Superior temporal gyrus (tissue), 1 donor: Measurements from ENCODE around the gene CDHR2.

Experiments used
- DNase-seq: peaks from one replicate; pipeline ENCODE4 v3.0.0-alpha.2; 2016; ENCODE audit errors: extremely low spot score

Gene CDHR2

GRCh38 chr5:176638437-176638836 lies 89.3 kb downstream of the CDHR2 start:
- no peak for DNase-seq

DNA sequence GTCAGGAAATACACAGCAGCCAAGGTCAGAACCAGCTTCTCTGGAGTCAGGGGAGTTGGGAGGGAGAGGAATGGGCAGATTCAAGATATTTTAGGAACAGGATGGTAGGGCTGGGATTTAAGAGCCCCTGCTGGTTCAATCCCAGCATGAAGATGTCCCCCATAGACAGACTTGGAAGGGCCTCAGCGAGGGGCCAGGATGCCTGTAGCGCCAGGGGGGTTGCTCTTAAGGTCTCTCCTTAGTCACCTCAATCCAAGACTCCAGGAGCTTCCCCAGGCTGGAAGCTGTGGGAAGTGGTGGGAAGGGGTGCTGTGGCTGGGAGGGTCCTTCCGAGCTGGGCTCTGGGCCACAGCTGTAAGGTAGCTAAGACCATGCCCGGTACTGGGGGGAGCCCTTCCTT lies 90.1 kb downstream of the CDHR2 start:
- DNase-seq: no peak

GRCh38 chr5:176639981-176640380 lies 90.8 kb downstream of the CDHR2 start:
- DNase-seq: no peak

DNA sequence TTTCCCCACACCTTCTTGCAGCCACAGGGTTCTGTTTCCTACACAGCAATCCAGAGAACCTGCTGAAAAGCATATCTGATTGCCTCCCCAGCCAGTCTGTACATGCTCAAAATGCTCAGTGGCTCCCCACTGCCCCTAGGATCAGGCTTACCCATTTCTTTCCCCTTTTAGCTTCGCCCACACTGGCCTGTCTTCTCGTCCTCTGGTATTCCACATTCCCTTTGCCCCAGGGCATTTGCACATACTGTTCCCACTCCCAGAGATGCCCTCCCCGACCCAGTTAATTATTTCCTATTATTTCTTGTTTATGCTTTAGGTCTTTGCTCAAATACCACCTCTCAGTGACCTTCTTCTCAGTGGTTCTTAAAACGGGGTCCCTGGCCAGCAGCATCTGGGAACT lies 91.5 kb downstream of the CDHR2 start:
- DNase-seq: no peak

DNA sequence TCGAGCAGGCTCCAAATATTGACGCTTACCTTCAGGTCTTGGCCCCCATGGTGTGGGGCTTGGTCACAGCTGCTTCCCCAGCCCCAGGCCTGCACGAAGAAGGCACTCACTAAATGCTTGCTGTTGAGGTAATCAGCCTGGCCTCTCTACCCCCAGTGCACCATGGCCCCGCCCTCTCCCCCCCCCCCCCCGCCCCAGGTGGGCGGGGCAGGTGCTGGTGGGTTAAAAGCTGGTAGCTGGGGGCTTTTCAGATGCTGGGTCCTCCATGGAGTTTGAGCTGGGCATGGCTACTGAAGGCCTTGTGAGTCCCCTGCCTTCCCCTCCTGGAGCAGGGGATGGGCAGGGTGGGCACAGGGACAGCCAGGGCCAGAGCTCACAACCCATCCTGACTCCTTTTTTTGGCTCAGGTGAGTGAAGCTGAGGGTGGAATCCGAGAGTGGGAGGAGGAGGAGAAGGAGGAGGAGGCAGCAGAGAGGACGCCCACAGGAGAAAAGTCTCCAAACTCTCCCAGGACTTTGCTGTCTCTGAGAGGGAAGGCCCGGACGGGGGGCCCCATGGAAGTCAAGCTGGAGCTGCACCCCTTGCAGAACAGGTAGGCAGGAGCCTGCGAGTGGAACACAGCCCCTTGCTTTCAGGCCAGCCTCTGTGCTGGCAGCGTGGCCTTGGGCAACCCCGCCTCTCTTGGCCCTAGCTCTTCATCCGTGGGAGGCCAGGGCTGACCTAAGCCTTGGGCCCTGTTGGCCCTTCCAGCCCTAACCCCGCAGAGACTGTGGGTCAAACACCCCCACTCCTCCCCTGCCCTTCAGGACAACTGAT lies 93.7 kb downstream of the CDHR2 start:
- DNase-seq: no peak

DNA sequence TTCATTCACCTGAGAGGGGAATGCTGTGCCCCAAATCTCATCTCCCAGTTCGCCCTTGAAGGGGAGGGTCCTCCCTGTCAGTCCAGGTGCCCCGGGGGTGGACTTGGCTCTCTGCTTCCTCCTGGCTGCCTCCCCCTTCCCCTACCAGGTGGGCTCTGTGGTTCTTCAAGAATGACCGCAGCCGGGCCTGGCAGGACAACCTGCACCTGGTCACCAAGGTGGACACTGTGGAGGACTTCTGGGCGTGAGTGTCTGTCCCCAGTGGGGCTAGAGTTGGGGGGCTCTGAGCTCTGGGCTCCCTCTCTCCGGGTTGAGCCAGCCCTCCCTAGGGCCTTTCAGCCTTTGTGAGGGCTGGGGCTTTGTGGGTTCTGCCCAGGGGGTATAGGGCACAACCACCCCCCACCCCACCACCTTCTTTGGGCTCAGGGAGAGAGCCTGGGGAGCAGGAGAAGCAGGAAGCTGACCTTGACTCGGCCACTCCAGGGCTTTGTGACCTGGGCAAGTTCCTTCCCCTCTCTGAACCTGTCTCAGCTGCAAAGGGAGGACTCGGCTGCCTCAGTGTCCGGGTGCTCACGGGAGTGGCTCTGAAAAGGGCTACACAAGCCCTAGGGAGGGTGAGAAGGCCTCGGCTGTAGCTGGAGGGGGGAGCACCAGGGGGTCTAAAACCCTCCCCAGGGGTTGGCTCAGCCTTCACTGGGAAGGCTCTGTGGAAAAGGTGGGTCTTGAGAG lies 94.5 kb downstream of the CDHR2 start:
- DNase-seq: no peak

DNA sequence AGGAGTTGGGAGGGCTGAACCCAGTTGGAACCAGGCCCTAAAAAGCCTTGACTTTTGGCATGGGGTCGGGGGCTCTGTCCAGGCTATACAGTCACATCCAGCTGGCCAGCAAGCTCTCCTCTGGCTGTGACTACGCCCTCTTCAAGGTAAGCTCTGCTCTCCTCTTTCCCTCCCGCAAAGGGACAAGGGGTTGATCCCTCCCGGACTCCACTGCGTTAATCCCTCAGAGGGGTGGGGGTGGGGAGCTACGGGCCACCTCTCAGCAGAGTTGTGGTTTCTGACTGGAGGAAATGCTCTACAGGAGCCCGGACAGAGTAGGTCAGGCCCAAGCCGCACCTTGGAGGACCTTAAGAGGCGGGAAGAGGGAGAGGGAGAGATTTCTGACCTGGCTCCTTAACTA lies 95.2 kb downstream of the CDHR2 start:
- no peak for DNase-seq

DNA sequence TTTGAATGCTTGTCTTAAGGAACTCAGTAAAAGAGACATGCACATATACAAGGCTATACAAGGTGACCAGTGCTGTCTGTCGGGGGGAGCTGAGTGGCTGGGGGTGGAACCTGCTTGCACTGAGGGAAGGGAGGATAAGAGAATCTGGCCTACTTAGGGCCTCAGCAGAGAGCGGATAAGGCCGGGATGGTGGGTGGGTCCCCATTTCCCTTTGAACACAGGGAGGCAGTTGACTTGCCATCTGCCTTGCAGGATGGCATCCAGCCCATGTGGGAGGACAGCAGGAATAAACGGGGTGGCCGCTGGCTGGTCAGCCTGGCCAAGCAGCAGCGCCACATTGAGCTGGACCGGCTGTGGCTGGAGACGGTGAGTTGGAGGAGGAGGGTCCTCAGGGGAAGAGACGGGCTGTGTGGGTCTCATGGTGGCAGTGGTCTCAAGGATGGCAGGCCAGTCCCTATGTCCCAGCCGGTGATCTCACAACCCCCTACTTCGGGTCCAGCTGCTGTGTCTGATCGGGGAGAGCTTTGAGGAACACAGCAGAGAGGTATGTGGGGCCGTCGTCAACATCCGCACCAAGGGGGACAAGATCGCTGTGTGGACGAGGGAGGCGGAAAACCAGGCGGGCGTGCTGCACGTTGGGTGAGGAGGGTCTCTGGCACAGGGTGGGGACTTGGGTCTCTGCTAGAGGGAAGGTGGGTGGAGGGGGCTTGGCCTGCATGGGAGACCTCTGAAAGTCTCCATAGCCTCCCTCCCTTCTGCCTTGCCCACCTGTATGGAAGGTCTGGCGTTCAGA lies 95.9 kb downstream of the CDHR2 start:
- DNase-seq: no peak
